B cell (primary cell): ENCODE data around the gene LRP11. TPM values are rescaled to one million over a fixed set of nuclear protein-coding genes. Genes with fewer than 3 reads are reported as not detected.

ENCODE experiments used
- ATAC-seq: fragments of 200-7000 bp; cut with Tn5 transposase; one replicate; pipeline ENCODE4 v1.10.0; 2021; ENCODE audit warnings: low read depth, mild to moderate bottlenecking, moderate number of reproducible peaks, moderate library complexity
- CTCF ChIA-PET: fragments of 350-600 bp; sonication (Branson Sonifier 250); formaldehyde crosslinking; loops from one replicate; lab custom pipeline; 2021; ENCODE audit warnings: antibody characterized with exemption, inconsistent platforms; lab: Charles Lee
- POLR2A ChIA-PET: fragments of 350-600 bp; sonication (Branson Sonifier 250); formaldehyde crosslinking; loops from one replicate; lab custom pipeline; 2021; ENCODE audit warnings: antibody characterized with exemption; lab: Charles Lee
- DNase-seq: peaks from one replicate; pipeline ENCODE4 v3.0.0; 2013
- H2AFZ ChIP-seq: 2 replicates; pipeline ENCODE4 v1.6.1; 2012; ENCODE audit warnings: mild to moderate bottlenecking, low read depth, low read length; ENCODE audit not compliant: insufficient read depth, poor library complexity, severe bottlenecking
- H3K27ac ChIP-seq, 2 donors: 1 replicate in 1 of 2; 2 replicates in 1 of 2; pipeline ENCODE4 v1.5.1; 2012 to 2013; ENCODE audit warnings: low read length in 2 of 2, mild to moderate bottlenecking in 2 of 2, moderate library complexity in 1 of 2
- H3K27me3 ChIP-seq, 4 experiments: fragments of 200-600 bp in 1 of 4; sonication (generic) in 1 of 4; replicated peaks in 1 of 4; 1 replicate in 2 of 4; 2 replicates in 2 of 4; pipeline versions ENCODE4 v1.6.1 to v1.7.0; 2013 to 2016; ENCODE audit warnings: low read length in 3 of 4, mild to moderate bottlenecking in 2 of 4, mixed read lengths in 1 of 4, moderate library complexity in 1 of 4; ENCODE audit not compliant: insufficient read depth in 4 of 4, control insufficient read depth in 3 of 4; ENCODE audit errors: control extremely low read depth in 1 of 4
- H3K36me3 ChIP-seq, 2 experiments: replicated peaks in 1 of 2; 1 replicate in 1 of 2; 2 replicates in 1 of 2; pipeline versions ENCODE4 v1.6.1 to v1.7.1; 2013; ENCODE audit warnings: low read length in 1 of 2; ENCODE audit not compliant: insufficient read depth in 2 of 2, control insufficient read depth in 1 of 2; ENCODE audit errors: control extremely low read depth in 1 of 2, extremely low read depth in 1 of 2
- H3K4me1 ChIP-seq, 2 donors: fragments of 200-600 bp in 1 of 2; sonication (generic) in 1 of 2; 1 replicate in 1 of 2; 2 replicates in 1 of 2; pipeline versions ENCODE4 v1.5.1 to v1.6.1; 2013 to 2017; ENCODE audit warnings: low read length in 2 of 2; ENCODE audit not compliant: control insufficient read depth in 2 of 2, insufficient read depth in 2 of 2
- H3K4me2 ChIP-seq: replicated peaks from 2 replicates; pipeline ENCODE3; 2012; ENCODE audit warnings: mild to moderate bottlenecking, low read depth, low read length; ENCODE audit not compliant: poor library complexity, severe bottlenecking
- H3K4me3 ChIP-seq, 5 experiments: fragments of 200-600 bp in 1 of 5; sonication (generic) in 1 of 5; 1 replicate in 3 of 5; 2 replicates in 2 of 5; pipeline versions ENCODE4 v1.5.1 to v1.7.0; 2011 to 2016; ENCODE audit warnings: low read length in 4 of 5, mild to moderate bottlenecking in 4 of 5, low read depth in 2 of 5, control low read depth in 1 of 5, moderate library complexity in 1 of 5; ENCODE audit not compliant: insufficient read depth in 1 of 5; ENCODE audit errors: control extremely low read depth in 1 of 5, extremely low read depth in 1 of 5
- H3K79me2 ChIP-seq: fragments of 200-600 bp; sonication (generic); one replicate; pipeline ENCODE4 v1.6.0; 2016; ENCODE audit warnings: low read length; ENCODE audit not compliant: control insufficient read depth, insufficient read depth
- H3K9ac ChIP-seq: fragments of 200-600 bp; sonication (generic); 2 replicates; pipeline ENCODE4 v1.6.1; 2017; ENCODE audit warnings: mild to moderate bottlenecking, low read length, moderate library complexity
- H3K9me3 ChIP-seq, 3 donors: one replicate each; pipeline versions ENCODE4 v1.6.1 to v1.7.1; 2013; ENCODE audit warnings: low read length in 2 of 3; ENCODE audit not compliant: control insufficient read depth in 2 of 3, insufficient read depth in 1 of 3; ENCODE audit errors: control extremely low read depth in 1 of 3
- H4K20me1 ChIP-seq: 2 replicates; pipeline ENCODE4 v1.6.0; 2012; ENCODE audit warnings: mild to moderate bottlenecking, low read length; ENCODE audit not compliant: insufficient read depth, control insufficient read depth, poor library complexity, severe bottlenecking
- H3K27ac Mint-ChIP-seq: one replicate; pipeline ENCODE4 v1.8.0; 2021; ENCODE audit warnings: mixed read lengths
- H3K27me3 Mint-ChIP-seq: one replicate; pipeline ENCODE4 v1.8.0; 2021; ENCODE audit warnings: mixed read lengths
- H3K4me1 Mint-ChIP-seq: one replicate; pipeline ENCODE4 v1.8.0; 2021; ENCODE audit warnings: mixed read lengths
- H3K4me3 Mint-ChIP-seq: one replicate; pipeline ENCODE4 v1.8.0; 2021; ENCODE audit warnings: mixed read lengths
- H3K9me3 Mint-ChIP-seq: one replicate; pipeline ENCODE4 v1.8.0; 2022; ENCODE audit warnings: mixed read lengths; ENCODE audit not compliant: insufficient read depth
- CTCF ChIP-seq: fragments of 200-600 bp; IDR thresholded peaks from one replicate; pipeline ENCODE4 v1.8.0; 2022; ENCODE audit warnings: antibody characterized with exemption, mild to moderate bottlenecking
- EZH2 ChIP-seq: IDR thresholded peaks from 2 replicates; pipeline ENCODE4 v1.6.1; 2012; ENCODE audit warnings: borderline replicate concordance, low read depth, mild to moderate bottlenecking, moderate library complexity, low read length; ENCODE audit not compliant: insufficient read depth, poor library complexity, severe bottlenecking
- WGBS: methylation state at CpG from one replicate; pipeline ENCODE4 v1.1.5; 2013; ENCODE audit warnings: missing lambda C conversion rate; ENCODE audit not compliant: insufficient coverage; 5-methylcytosine and 5-hydroxymethylcytosine counted together
- intact Hi-C: fragments of 100-400 bp; cut with micrococcal nuclease; formaldehyde crosslinking; loops from one replicate; pipeline ENCODE4 v1.10.0; 2022
- polyA plus RNA-seq: library from polyadenylated mRNA; depleted of rRNA; stranded (reverse); fragments of >200 nt; gene quantifications from 2 replicates; pipeline ENCODE4 v1.2.3, GENCODE V29; 2012
- total RNA-seq, 2 donors: library from RNA; stranded (reverse); fragments of 120-200 nt in 1 of 2; gene quantifications; 1 replicate in 1 of 2; 2 replicates in 1 of 2; pipeline versions ENCODE4 v1.2.3 to v1.2.4, GENCODE V29; 2013 to 2022

The LRP11 gene
- total and polyA plus RNA-seq, 2 donors (not counting 1 experiment from before 2014, with no cell fraction given): 0.34 to 1.2 TPM

GRCh38 chr6:149859938-149860337 lies 4.2 kb downstream of the LRP11 start:
- peaks cover 28% of the 10 kb centered on the region for H3K27me3 Mint-ChIP-seq
- Histone ChIP-seq H3K9me3 (peaks cover 0 to 6% (median 0%) of the 10 kb centered on the region in 3 donors), H2AFZ (no peak overlapping the region), H3K79me2 (no peaks in the 10 kb centered on the region), H3K27ac (no peak overlapping the region), H3K4me3 (no peak overlapping the region), H3K4me2 (no peak overlapping the region), H3K27me3 (peaks cover 2 to 32% (median 20%) of the 10 kb centered on the region in 4 experiments), H3K4me1 (peaks cover 13 to 14% of the 10 kb centered on the region in 2 donors), H3K9ac (no peak overlapping the region), H3K36me3 (no peaks in the 10 kb centered on the region), H4K20me1 (no peaks in the 10 kb centered on the region)
- no peak overlapping the region for H3K27ac Mint-ChIP-seq
- ChIA-PET CTCF (interaction anchor here (0.7 kb wide), 1 partner anchor 490 kb away, joined by 3 read pairs; no protein-coding TSS in a partner anchor), POLR2A (no interaction called here)
- WGBS: 85% methylated on average over 3 of the region's 3 CpGs
- no peak overlapping the region for H3K4me3 Mint-ChIP-seq
- H3K4me1 Mint-ChIP-seq: peaks cover 10% of the 10 kb centered on the region
- no peaks in the 10 kb centered on the region for H3K9me3 Mint-ChIP-seq
- DNase-seq (no peak), ATAC-seq (no peak)
- intact Hi-C loops: loop anchor here (5.0 kb wide), 1 partner anchor 113 kb away; the partner anchor contains the start of genes NUP43 and PCMT1
- TF ChIP-seq EZH2 (no peak), CTCF (no peak)

GRCh38 chr6:149859368-149859767 lies 4.8 kb downstream of the LRP11 start:
- Histone ChIP-seq H3K9me3 (peaks cover 0 to 6% (median 0%) of the 10 kb centered on the region in 3 donors), H4K20me1 (no peaks in the 10 kb centered on the region), H3K36me3 (no peaks in the 10 kb centered on the region), H3K27me3 (peaks cover 2 to 32% (median 20%) of the 10 kb centered on the region in 4 experiments), H3K9ac (no peak overlapping the region), H3K79me2 (no peaks in the 10 kb centered on the region), H3K4me2 (no peak overlapping the region), H2AFZ (no peak overlapping the region), H3K4me3 (no peak overlapping the region), H3K27ac (no peak overlapping the region), H3K4me1 (peaks cover 7 to 11% of the 10 kb centered on the region in 2 donors)
- intact Hi-C loops: no loop called here
- Mint-ChIP-seq H3K4me3 (no peak overlapping the region), H3K27ac (no peak overlapping the region), H3K4me1 (peaks cover 11% of the 10 kb centered on the region), H3K9me3 (no peaks in the 10 kb centered on the region), H3K27me3 (peaks cover 28% of the 10 kb centered on the region)
- DNase-seq: no peak
- ChIA-PET CTCF (no interaction called here), POLR2A (no interaction called here)
- 100% methylated on average over 2 of the region's 7 CpGs for WGBS
- ATAC-seq: no peak
- TF ChIP-seq EZH2: no peak
- TF ChIP-seq CTCF: no peak
